ENCODE measurements around the gene ZNF740.

The ZNF740 gene

DNA sequence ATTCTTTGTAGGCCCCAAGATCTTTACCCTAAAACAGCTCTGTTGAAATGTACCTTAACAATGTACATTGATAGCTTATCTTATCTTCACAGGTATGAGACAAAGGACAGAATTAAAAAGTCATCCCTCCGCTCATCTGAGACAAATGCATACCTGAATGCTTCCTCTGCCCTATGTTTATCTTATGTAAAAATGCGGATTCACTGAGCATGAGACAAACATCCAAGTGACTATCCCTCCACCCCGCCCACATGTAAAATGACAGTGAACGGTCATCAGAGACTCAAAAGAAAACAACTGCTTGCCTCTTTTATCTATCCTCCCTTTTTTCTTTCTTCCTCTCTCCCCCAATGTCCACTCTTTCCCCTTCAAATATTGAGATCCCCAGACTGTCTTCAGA lies 37.2 kb upstream of the ZNF740 start:
- Histone ChIP-seq H4K20me1 (ENCODE audit: insufficient read depth, low read length) (no peaks in the 10 kb centered on the region), H3K4me2 (ENCODE audit: low read length) (no peak overlapping the region), H3K36me3 (ENCODE audit: insufficient read depth, low read length) (no peaks in the 10 kb centered on the region), H3F3A (ENCODE audit: insufficient read depth, low read length) (peaks cover 4% of the 10 kb centered on the region; the same call in 1 of the 2 replicates), H2AFZ (ENCODE audit: low read length) (no peak overlapping the region), H3K27me3 (ENCODE audit: insufficient read depth, low read length) (no peaks in the 10 kb centered on the region), H3K9me3 (ENCODE audit: low read length) (0 out of 2 replicates have a peak, but pooled peaks cover 3% of the 10 kb centered on the region), H3K27ac (ENCODE audit: low read depth, low read length, poor library complexity, severe bottlenecking) (no peak overlapping the region), H3K79me2 (ENCODE audit: insufficient read depth, low read length) (no peaks in the 10 kb centered on the region), H3K4me1 (ENCODE audit: insufficient read depth, low read length, severe bottlenecking) (no peaks in the 10 kb centered on the region), H3K4me3 (ENCODE audit: low read depth, low read length, poor library complexity, severe bottlenecking) (no peak overlapping the region), H3K9me2 (ENCODE audit: low read depth, low read length) (no peaks in the 10 kb centered on the region), H3K9ac (ENCODE audit: low read length) (no peak overlapping the region)
- no peak for TF ChIP-seq EZH2 (IDR thresholded peaks at IDR 0.05; ENCODE audit: borderline replicate concordance, low read length)
- TF ChIP-seq, protein P1, sequence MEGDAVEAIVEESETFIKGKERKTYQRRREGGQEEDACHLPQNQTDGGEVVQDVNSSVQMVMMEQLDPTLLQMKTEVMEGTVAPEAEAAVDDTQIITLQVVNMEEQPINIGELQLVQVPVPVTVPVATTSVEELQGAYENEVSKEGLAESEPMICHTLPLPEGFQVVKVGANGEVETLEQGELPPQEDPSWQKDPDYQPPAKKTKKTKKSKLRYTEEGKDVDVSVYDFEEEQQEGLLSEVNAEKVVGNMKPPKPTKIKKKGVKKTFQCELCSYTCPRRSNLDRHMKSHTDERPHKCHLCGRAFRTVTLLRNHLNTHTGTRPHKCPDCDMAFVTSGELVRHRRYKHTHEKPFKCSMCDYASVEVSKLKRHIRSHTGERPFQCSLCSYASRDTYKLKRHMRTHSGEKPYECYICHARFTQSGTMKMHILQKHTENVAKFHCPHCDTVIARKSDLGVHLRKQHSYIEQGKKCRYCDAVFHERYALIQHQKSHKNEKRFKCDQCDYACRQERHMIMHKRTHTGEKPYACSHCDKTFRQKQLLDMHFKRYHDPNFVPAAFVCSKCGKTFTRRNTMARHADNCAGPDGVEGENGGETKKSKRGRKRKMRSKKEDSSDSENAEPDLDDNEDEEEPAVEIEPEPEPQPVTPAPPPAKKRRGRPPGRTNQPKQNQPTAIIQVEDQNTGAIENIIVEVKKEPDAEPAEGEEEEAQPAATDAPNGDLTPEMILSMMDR (IDR thresholded peaks at IDR 0.05; ENCODE audit: low read length) = no peak

DNA sequence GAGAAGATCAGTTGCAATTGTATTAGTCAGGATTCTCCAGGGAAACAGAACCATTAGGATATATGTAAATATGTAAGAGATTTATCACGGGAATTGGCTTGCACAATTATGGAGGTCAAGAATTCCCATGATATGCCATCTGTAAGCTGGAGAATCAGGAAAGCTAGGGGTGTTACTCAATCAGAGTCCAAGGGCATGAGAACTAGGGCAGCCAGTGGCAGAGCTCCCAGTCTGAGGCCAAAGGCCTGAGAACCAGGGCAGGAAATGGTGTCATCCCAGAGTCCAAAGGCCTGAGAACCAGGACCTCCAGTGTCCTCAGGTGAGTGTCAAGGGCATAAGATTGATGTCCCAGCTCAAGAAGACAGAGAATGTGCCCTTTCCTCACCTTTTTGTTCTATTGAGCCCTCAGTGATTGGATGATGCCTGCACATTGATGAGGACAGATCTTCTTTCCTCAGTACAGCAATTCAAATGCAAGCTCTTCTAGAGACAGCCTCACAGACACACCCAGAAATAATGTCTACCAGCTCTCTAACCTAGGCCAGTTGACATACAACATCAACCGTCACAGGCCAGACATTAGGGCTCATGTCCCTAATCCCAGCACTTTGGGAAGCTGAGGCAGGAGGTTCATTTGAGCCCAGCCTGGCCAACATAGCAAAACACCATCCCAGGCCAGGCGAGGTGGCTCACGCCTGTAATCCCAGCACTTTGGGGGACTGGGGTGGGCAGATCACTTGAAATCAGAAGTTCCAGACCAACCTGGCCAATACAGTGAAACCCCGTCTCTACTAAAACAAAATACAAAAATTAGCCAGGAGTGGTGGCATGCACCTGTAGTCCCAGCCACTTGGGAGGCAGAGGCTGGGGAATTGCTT lies 34.9 kb upstream of the ZNF740 start:
- H3K9ac ChIP-seq (ENCODE audit: low read length) = no peak overlapping the region
- no peaks in the 10 kb centered on the region for H3K79me2 ChIP-seq (ENCODE audit: insufficient read depth, low read length)
- H3K4me3 ChIP-seq (ENCODE audit: low read depth, low read length, poor library complexity, severe bottlenecking) = no peak overlapping the region
- no peak overlapping the region for H3K27ac ChIP-seq (ENCODE audit: low read depth, low read length, poor library complexity, severe bottlenecking)
- H3K36me3 ChIP-seq (ENCODE audit: insufficient read depth, low read length) = no peaks in the 10 kb centered on the region
- H3K9me2 ChIP-seq (ENCODE audit: low read depth, low read length) = no peaks in the 10 kb centered on the region
- no peak for TF ChIP-seq EZH2 (IDR thresholded peaks at IDR 0.05; ENCODE audit: borderline replicate concordance, low read length)
- TF ChIP-seq, protein P1 (IDR thresholded peaks at IDR 0.05; ENCODE audit: low read length) = no peak
- H3K4me2 ChIP-seq (ENCODE audit: low read length) = no peak overlapping the region
- H3K27me3 ChIP-seq (ENCODE audit: insufficient read depth, low read length) = no peaks in the 10 kb centered on the region
- H3K4me1 ChIP-seq (ENCODE audit: insufficient read depth, low read length, severe bottlenecking) = no peaks in the 10 kb centered on the region
- H2AFZ ChIP-seq (ENCODE audit: low read length) = no peak overlapping the region
- peaks cover 4% of the 10 kb centered on the region; the same call in 1 of the 2 replicates for H3F3A ChIP-seq (ENCODE audit: insufficient read depth, low read length)
- no peaks in the 10 kb centered on the region for H4K20me1 ChIP-seq (ENCODE audit: insufficient read depth, low read length)
- no peaks in the 10 kb centered on the region for H3K9me3 ChIP-seq (ENCODE audit: low read length)

DNA sequence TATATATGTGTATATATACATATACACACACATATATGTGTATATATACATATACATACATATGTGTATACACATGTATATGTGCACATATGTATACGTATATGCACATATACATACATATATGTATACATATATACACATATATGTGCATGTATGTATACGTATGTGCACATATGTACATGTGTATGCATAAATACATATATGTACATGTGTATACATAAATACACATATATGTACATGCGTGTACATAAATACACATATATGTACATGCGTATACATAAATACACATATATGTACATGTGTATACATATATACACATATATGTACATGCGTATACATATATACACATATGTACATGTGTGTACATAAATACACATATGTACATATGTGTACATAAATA lies 33.3 kb upstream of the ZNF740 start:
- Histone ChIP-seq H3K4me3 (ENCODE audit: low read depth, low read length, poor library complexity, severe bottlenecking) (no peak overlapping the region), H3K9me2 (ENCODE audit: low read depth, low read length) (no peaks in the 10 kb centered on the region), H3K36me3 (ENCODE audit: insufficient read depth, low read length) (no peaks in the 10 kb centered on the region), H3K4me2 (ENCODE audit: low read length) (no peak overlapping the region), H3K27me3 (ENCODE audit: insufficient read depth, low read length) (no peaks in the 10 kb centered on the region), H3K9me3 (ENCODE audit: low read length) (no peaks in the 10 kb centered on the region), H3K4me1 (ENCODE audit: insufficient read depth, low read length, severe bottlenecking) (no peaks in the 10 kb centered on the region), H4K20me1 (ENCODE audit: insufficient read depth, low read length) (no peaks in the 10 kb centered on the region), H2AFZ (ENCODE audit: low read length) (no peak overlapping the region), H3K9ac (ENCODE audit: low read length) (no peak overlapping the region), H3K27ac (ENCODE audit: low read depth, low read length, poor library complexity, severe bottlenecking) (no peak overlapping the region), H3F3A (ENCODE audit: insufficient read depth, low read length) (peaks cover 4% of the 10 kb centered on the region; the same call in 1 of the 2 replicates), H3K79me2 (ENCODE audit: insufficient read depth, low read length) (no peaks in the 10 kb centered on the region)
- TF ChIP-seq, protein P1 (IDR thresholded peaks at IDR 0.05; ENCODE audit: low read length) = no peak
- TF ChIP-seq EZH2 (IDR thresholded peaks at IDR 0.05; ENCODE audit: borderline replicate concordance, low read length) = no peak
